GM21717 (cell line): ENCODE measurements around the gene NAIP.
"Not testable (repeated sequence)": the region's sequence is repeated elsewhere in the genome, so short reads cannot be mapped to it uniquely, and the experiment has no call there.

ENCODE experiments used
- ATAC-seq: cut with Tn5 transposase; IDR thresholded peaks from one replicate; pipeline ENCODE4 v1.9.1; 2021; ENCODE audit warnings: mild to moderate bottlenecking, moderate library complexity; ENCODE audit not compliant: unreplicated experiment

Gene NAIP

GRCh38 chr5:70931709-70932368 lies 93.3 kb downstream of the NAIP start:
- ATAC-seq: not testable (repeated sequence)

DNA sequence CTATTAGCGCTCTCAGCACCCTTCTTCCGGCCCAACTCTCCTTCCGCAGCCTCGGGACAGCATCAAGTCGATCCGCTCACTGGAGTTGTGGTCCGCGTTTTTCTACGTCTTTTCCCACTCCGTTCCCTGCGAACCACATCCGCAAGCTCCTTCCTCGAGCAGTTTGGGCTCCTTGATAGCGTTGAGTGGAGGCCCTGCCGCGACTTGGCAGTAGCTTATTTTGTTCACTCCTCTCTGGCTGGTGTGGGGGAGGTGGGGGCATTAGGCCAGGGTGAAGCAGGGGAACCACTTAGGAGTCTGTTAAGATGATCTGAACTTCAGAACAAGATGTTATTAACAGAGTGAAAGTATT lies 100.0 kb downstream of the NAIP start:
- not testable (repeated sequence) for ATAC-seq
